ENCODE results near the gene MOG.

MOG gene

DNA sequence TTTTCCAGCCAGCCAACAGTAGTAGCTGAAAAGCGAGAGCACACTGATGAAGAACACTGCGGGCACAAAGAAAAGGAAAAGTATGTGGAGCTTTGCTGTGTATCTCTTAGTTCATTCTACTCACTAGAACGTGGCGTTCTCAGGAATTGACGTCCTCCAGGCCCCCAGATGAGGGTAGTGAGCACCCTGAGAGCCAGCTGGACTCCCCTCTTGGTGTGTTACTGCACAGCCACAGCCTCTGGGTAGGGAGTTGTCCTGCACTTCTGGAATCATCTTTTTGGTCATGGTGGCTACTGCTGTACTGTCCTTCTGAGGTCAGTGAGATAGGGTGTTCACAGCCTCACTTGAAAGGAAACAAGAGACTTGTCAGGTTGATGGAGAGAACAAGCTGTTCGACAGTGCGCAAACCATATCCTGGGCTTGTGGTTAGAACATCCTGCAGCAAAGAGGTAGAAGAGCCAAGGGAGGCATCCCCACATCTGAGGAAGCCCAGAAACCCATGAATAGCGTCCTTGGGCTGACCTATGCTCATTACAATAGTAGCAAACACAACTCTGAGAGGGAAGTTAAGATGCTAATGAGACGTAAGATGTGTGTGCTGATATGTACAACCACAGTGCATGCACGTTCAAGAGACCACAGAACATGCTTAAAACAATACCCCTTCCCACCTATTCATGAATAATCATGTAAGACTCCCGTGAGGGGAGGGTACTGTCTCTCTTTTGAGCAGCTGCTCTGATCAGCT, 51.7 kb downstream of the MOG start:
- no peak overlapping the region for H3K4me3 ChIP-seq (ENCODE audit: low read depth, low read length)
- TF ChIP-seq, protein P1, sequence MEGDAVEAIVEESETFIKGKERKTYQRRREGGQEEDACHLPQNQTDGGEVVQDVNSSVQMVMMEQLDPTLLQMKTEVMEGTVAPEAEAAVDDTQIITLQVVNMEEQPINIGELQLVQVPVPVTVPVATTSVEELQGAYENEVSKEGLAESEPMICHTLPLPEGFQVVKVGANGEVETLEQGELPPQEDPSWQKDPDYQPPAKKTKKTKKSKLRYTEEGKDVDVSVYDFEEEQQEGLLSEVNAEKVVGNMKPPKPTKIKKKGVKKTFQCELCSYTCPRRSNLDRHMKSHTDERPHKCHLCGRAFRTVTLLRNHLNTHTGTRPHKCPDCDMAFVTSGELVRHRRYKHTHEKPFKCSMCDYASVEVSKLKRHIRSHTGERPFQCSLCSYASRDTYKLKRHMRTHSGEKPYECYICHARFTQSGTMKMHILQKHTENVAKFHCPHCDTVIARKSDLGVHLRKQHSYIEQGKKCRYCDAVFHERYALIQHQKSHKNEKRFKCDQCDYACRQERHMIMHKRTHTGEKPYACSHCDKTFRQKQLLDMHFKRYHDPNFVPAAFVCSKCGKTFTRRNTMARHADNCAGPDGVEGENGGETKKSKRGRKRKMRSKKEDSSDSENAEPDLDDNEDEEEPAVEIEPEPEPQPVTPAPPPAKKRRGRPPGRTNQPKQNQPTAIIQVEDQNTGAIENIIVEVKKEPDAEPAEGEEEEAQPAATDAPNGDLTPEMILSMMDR (IDR thresholded peaks at IDR 0.05; ENCODE audit: low read depth, low read length, missing control alignments), result no peak
- in situ Hi-C loops (cut with HindIII; ENCODE audit: low sequenced_read_pairs), result no loop called here
- no peak for DNase-seq (ENCODE audit: low read depth)

DNA sequence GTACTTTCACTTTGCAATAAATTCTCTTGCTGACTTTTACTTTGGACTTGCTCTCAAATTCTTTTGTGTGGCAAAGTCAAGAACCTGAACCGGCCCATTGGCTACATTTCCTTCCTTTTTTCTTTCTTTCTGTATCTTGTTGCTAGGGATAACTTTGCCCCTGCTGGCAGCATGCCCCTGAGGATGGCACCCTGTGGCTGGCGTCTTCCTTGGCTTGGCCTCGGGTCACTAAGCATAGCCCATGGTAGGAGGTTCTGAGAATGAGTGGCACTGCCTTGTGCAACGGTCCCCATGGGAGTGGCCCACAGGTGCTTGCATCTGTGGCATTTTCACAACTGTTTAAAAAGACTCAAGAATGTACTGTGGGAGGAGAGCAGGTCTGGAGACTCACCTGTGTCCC, 52.3 kb downstream of the MOG start:
- DNase-seq (ENCODE audit: low read depth), result no peak
- no peak overlapping the region for H3K4me3 ChIP-seq (ENCODE audit: low read depth, low read length)
- TF ChIP-seq, protein P1 (IDR thresholded peaks at IDR 0.05; ENCODE audit: low read depth, low read length, missing control alignments), result no peak
- in situ Hi-C loops (cut with HindIII; ENCODE audit: low sequenced_read_pairs), result no loop called here

DNA sequence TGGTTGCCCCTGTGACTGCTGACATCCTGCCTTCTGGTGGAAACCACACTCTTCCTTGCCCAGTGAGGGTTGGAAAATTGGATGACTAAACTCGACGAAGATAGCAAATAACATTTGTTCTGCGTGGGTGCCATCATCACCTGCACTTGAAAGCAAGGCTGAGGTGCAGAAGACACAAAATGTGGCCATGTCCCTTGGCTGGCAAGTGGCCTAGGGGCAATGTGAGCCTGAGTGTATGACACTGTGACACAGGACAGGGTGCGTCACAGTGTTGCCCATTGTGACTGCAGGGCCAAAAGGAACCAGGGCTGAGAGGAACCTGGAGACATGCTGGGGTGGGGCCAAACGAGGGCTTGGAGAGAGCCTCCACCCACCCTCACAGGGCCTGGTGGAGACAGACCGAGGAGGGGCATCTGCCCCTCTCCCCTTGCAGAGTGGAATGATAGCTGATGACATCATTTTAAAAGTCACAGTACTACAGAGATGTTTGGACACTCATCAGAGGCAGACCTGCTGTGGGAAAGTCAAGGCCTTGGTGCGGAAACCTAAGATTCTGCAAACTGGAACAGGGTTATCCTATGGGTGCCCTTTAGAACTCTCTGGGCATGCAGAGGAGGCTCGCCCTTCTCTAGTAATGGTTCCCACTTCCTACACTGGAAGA, 53.5 kb downstream of the MOG start:
- TF ChIP-seq, protein P1 (IDR thresholded peaks at IDR 0.05; ENCODE audit: low read depth, low read length, missing control alignments), result no peak
- no peak for DNase-seq (ENCODE audit: low read depth)
- in situ Hi-C loops (cut with HindIII; ENCODE audit: low sequenced_read_pairs), result no loop called here
- H3K4me3 ChIP-seq (ENCODE audit: low read depth, low read length), result no peak overlapping the region

DNA sequence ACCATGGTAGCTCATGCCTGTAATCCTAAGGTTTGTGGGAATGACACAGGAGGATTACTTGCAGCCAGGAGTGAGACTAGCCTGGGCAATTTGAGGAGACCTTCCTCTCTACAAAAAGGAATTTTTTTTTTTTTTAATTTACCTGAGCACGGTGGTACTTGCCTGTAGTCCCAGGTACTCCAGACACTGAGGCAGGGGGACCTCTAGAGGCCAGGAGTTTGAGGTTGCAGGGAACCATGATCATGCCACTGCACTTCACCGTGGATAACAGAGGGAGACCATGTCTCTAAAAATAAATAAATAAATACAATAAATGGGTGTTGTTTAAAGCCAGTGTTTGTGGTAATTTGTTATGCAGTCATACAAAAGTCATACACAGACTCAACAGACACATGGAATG, 64.0 kb downstream of the MOG start:
- in situ Hi-C loops (cut with HindIII; ENCODE audit: low sequenced_read_pairs), result no loop called here
- no peak for DNase-seq (ENCODE audit: low read depth)
- TF ChIP-seq, protein P1 (IDR thresholded peaks at IDR 0.05; ENCODE audit: low read depth, low read length, missing control alignments), result no peak
- H3K4me3 ChIP-seq (ENCODE audit: low read depth, low read length), result no peak overlapping the region
